Astrocyte of the spinal cord (primary cell): ENCODE measurements around the gene CNOT1.

Experiments used
- DNase-seq: peaks from one replicate; pipeline ENCODE4 v3.0.0; 2011; ENCODE audit warnings: low read depth, low spot score
- H3K4me3 ChIP-seq: 2 replicates; pipeline ENCODE4 v1.5.1; 2011; ENCODE audit warnings: low read depth, mild to moderate bottlenecking, low read length, moderate library complexity
- CTCF ChIP-seq: IDR thresholded peaks from 2 replicates; pipeline ENCODE4 v1.5.1; 2012; ENCODE audit warnings: low read depth, mild to moderate bottlenecking, low read length, inconsistent platforms
- in situ Hi-C: cut with HindIII; loops from 2 replicates; pipeline ENCODE4 v1.10.0; 2017; ENCODE audit warnings: low sequenced_read_pairs

CNOT1 gene

GRCh38 chr16:58507195-58507962 lies 122.2 kb downstream of the CNOT1 start:
- no peak overlapping the region for H3K4me3 ChIP-seq
- no peak for DNase-seq
- no peak for TF ChIP-seq CTCF
- in situ Hi-C loops = no loop called here

- no peak for DNase-seq
- no peak for TF ChIP-seq CTCF
- H3K4me3 ChIP-seq = no peak overlapping the region
- in situ Hi-C loops = no loop called here
These were observed 123.1 kb downstream of the CNOT1 start for GRCh38 chr16:58506241-58507194.

GRCh38 chr16:58503863-58504688 lies 125.5 kb downstream of the CNOT1 start:
- in situ Hi-C loops = no loop called here
- no peak overlapping the region for H3K4me3 ChIP-seq
- DNase-seq = no peak
- TF ChIP-seq CTCF = no peak

- H3K4me3 ChIP-seq = no peak overlapping the region
- in situ Hi-C loops = no loop called here
- TF ChIP-seq CTCF = no peak
- DNase-seq = no peak
These were observed 126.3 kb downstream of the CNOT1 start for GRCh38 chr16:58503166-58503862.

GRCh38 chr16:58502217-58502921 lies 127.3 kb downstream of the CNOT1 start:
- no peak for DNase-seq
- H3K4me3 ChIP-seq = no peak overlapping the region
- TF ChIP-seq CTCF = no peak
- in situ Hi-C loops = no loop called here
